GM12878 (cell line): ENCODE measurements around the gene TMEM176A. TPM values are rescaled to one million over a fixed set of nuclear protein-coding genes. Genes with fewer than 3 reads are reported as not detected.

Source experiments
- ATAC-seq: fragments of 200-7000 bp; cut with Tn5 transposase; 3 replicates; pipeline ENCODE4 v1.9.1; 2020; ENCODE audit warnings: mild to moderate bottlenecking, moderate library complexity
- BruUV-seq: library from RNA; stranded (reverse); fragments of 400-500 nt; replicated peaks from 2 replicates; lab custom pipeline; 2021; lab: Mats Ljungman, UMichigan
- CTCF ChIA-PET: fragments of 300-600 bp; sonication (Branson Sonifier 250); formaldehyde crosslinking; extraction: SDS; loops from one replicate; lab custom pipeline; 2021; ENCODE audit warnings: inconsistent platforms; lab: Yijun Ruan, JAX
- POLR2A ChIA-PET: fragments of 350-600 bp; formaldehyde crosslinking; extraction: SDS; loops from one replicate; lab custom pipeline; 2021; ENCODE audit warnings: inconsistent platforms; lab: Charles Lee
- RAD21 ChIA-PET: fragments of 300-600 bp; sonication (Branson Sonifier 250); formaldehyde crosslinking; loops from one replicate; lab custom pipeline; 2023; ENCODE audit warnings: antibody characterized with exemption; ENCODE audit not compliant: unreplicated experiment; lab: Charles Lee
- SMC1A ChIA-PET: fragments of 300-600 bp; sonication (Branson Sonifier 250); formaldehyde crosslinking; loops from one replicate; lab custom pipeline; 2023; ENCODE audit not compliant: unreplicated experiment, uncharacterized antibody; lab: Charles Lee
- DNase-seq: peaks from one replicate; pipeline ENCODE4 v3.0.0-alpha.2; 2011; ENCODE audit warnings: low read depth, low spot score
- FAIRE-seq: peaks from 3 replicates; lab custom pipeline; 2011; peaks lifted over from hg19 to GRCh38; lab: Jason Lieb, UNC
- H2AFZ ChIP-seq: 2 replicates; pipeline ENCODE4 v1.6.0; 2011; ENCODE audit warnings: low read depth, low read length, control low read depth; ENCODE audit not compliant: control insufficient read depth
- H3K27ac ChIP-seq: 2 replicates; pipeline ENCODE4 v1.5.1; 2011; ENCODE audit warnings: control low read depth; ENCODE audit not compliant: control insufficient read depth, insufficient read depth
- H3K27me3 ChIP-seq, 2 experiments: replicated peaks in 1 of 2; 2 replicates each; pipeline versions ENCODE4 v1.6.0 to v1.6.1; 2011; ENCODE audit warnings: low read length in 1 of 2; ENCODE audit not compliant: control insufficient read depth in 2 of 2, insufficient read depth in 2 of 2
- H3K36me3 ChIP-seq, 2 experiments: 2 replicates each; pipeline ENCODE4 v1.5.1; 2011; ENCODE audit warnings: low read length in 1 of 2; ENCODE audit not compliant: control insufficient read depth in 2 of 2, insufficient read depth in 2 of 2
- H3K4me1 ChIP-seq: 2 replicates; pipeline ENCODE4 v1.6.1; 2011; ENCODE audit warnings: mild to moderate bottlenecking, low read length, moderate library complexity, mixed read lengths; ENCODE audit not compliant: control insufficient read depth, insufficient read depth
- H3K4me2 ChIP-seq: 2 replicates; pipeline ENCODE4 v1.6.0; 2011; ENCODE audit warnings: control low read depth; ENCODE audit not compliant: control insufficient read depth, insufficient read depth
- H3K4me3 ChIP-seq: fragments of 200-600 bp; sonication (generic); 2 replicates; pipeline ENCODE4 v1.5.1; 2016
- H3K79me2 ChIP-seq: 2 replicates; pipeline ENCODE4 v1.6.0; 2011; ENCODE audit warnings: low read length; ENCODE audit not compliant: control insufficient read depth, insufficient read depth
- H3K9ac ChIP-seq: 2 replicates; pipeline ENCODE4 v1.8.0; 2011; ENCODE audit warnings: low read length, control low read depth, mixed read lengths; ENCODE audit not compliant: control insufficient read depth, insufficient read depth
- H3K9me3 ChIP-seq: replicated peaks from 3 replicates; pipeline ENCODE4 v1.5.1; 2011; ENCODE audit warnings: mild to moderate bottlenecking, low read length; ENCODE audit not compliant: control insufficient read depth, insufficient read depth
- H4K20me1 ChIP-seq: 2 replicates; pipeline ENCODE4 v1.6.0; 2011; ENCODE audit not compliant: control insufficient read depth, insufficient read depth
- ATF2 ChIP-seq: IDR thresholded peaks from 2 replicates; pipeline ENCODE4 v1.6.1; 2012; ENCODE audit warnings: low read length, inconsistent platforms
- ATF7 ChIP-seq: fragments of 450-650 bp; IDR thresholded peaks from 2 replicates; pipeline ENCODE4 v1.6.1; 2016; ENCODE audit warnings: low read depth, mild to moderate bottlenecking
- BCL11A ChIP-seq: IDR thresholded peaks from 2 replicates; pipeline ENCODE4 v1.6.1; 2011; ENCODE audit warnings: low read depth, low read length
- CTCF ChIP-seq, 3 experiments: IDR thresholded peaks in 2 of 3; conservative IDR thresholded peaks in 1 of 3; 2 replicates each; pipeline ENCODE4 v1.5.1; 2011; ENCODE audit warnings: low read depth in 3 of 3, low read length in 3 of 3, mild to moderate bottlenecking in 3 of 3, control low read depth in 2 of 3, moderate library complexity in 2 of 3, inconsistent platforms in 1 of 3, mixed read lengths in 1 of 3; ENCODE audit not compliant: control insufficient read depth in 2 of 3, insufficient read depth in 1 of 3; ENCODE audit errors: extremely low read depth in 1 of 3
- ELK1 ChIP-seq: IDR thresholded peaks from 2 replicates; pipeline ENCODE4 v1.6.1; 2012; ENCODE audit warnings: low read depth, low read length, improper control_type of control experiment
- FOXM1 ChIP-seq: IDR thresholded peaks from 2 replicates; pipeline ENCODE4 v1.6.1; 2012; ENCODE audit warnings: low read depth, mild to moderate bottlenecking, inconsistent platforms, low read length, moderate library complexity
- IKZF1 ChIP-seq: fragments of 450-650 bp; conservative IDR thresholded peaks from 2 replicates; pipeline ENCODE4 v1.6.1; 2017; ENCODE audit warnings: antibody characterized with exemption, mild to moderate bottlenecking
- NBN ChIP-seq: fragments of 450-650 bp; IDR thresholded peaks from 2 replicates; pipeline ENCODE4 v1.6.1; 2016
- NFIC ChIP-seq: IDR thresholded peaks from 2 replicates; pipeline ENCODE4 v1.6.1; 2012; ENCODE audit warnings: low read depth, mild to moderate bottlenecking, inconsistent platforms, low read length, moderate library complexity
- NFXL1 ChIP-seq: fragments of 450-650 bp; IDR thresholded peaks from 2 replicates; pipeline ENCODE4 v1.6.1; 2017; ENCODE audit warnings: antibody characterized with exemption, mild to moderate bottlenecking, borderline replicate concordance
- RAD21 ChIP-seq: IDR thresholded peaks from 2 replicates; pipeline ENCODE4 v1.6.1; 2011; ENCODE audit warnings: mild to moderate bottlenecking, low read depth, low read length, moderate library complexity; ENCODE audit not compliant: insufficient read depth
- RUNX3 ChIP-seq: IDR thresholded peaks from 2 replicates; pipeline ENCODE4 v1.6.1; 2012; ENCODE audit warnings: low read length, inconsistent platforms
- ZBTB40 ChIP-seq: fragments of 450-650 bp; IDR thresholded peaks from 2 replicates; pipeline ENCODE4 v1.6.1; 2016; ENCODE audit warnings: mild to moderate bottlenecking, moderate library complexity, borderline replicate concordance
- WGBS: methylation state at CpG from one replicate; pipeline ENCODE4 v1.1.6; 2016; ENCODE audit warnings: low lambda C conversion rate; ENCODE audit not compliant: insufficient replicate concordance, insufficient coverage; ENCODE audit errors: missing lambda C conversion rate; 5-methylcytosine and 5-hydroxymethylcytosine counted together
- in situ Hi-C: fragments of 300-500 bp; cut with MboI; formaldehyde crosslinking; loops from 9 replicates; pipeline ENCODE4 v1.14.3; 2018; ENCODE audit warnings: mixed read lengths
- intact Hi-C: fragments of 100-400 bp; cut with micrococcal nuclease; formaldehyde crosslinking; loops from one replicate; pipeline ENCODE4 v1.14.2; 2022; ENCODE audit not compliant: unreplicated experiment
- polyA plus RNA-seq, 11 experiments: library from polyadenylated mRNA; depleted of rRNA in 4 of 11; unstranded in 6 of 11; stranded (reverse) in 5 of 11; fragments of >200 nt; fragmentation: Nextera tagmentation in 4 of 11; fragmentation: Illumina TruSeq in 1 of 11; extraction: Ambion mirVana in 4 of 11; extraction: Trizol in 1 of 11; gene quantifications; 1 replicate in 1 of 11; 2 replicates in 10 of 11; pipeline versions ENCODE4 v1.2.1 to v1.2.3, GENCODE V29; 2011 to 2016; ENCODE audit warnings: inconsistent platforms in 2 of 11, missing spikeins in 2 of 11, low read depth in 1 of 11
- total RNA-seq, 4 experiments: library from RNA; depleted of rRNA in 3 of 4; stranded (reverse); fragments of >200 nt in 3 of 4; fragmentation: Illumina TruSeq in 1 of 4; extraction: Trizol in 1 of 4; gene quantifications; 2 replicates each; pipeline versions ENCODE4 v1.2.1 to v1.2.3, GENCODE V29; 2013 to 2021

Gene TMEM176A
- total and polyA plus RNA-seq, 10 of the 15 experiments (the other 5 are each of a cell fraction or from before 2014, with no cell fraction given), result not detected

- no peaks in the 10 kb centered on the region for H3K36me3 ChIP-seq
- no peaks in the 10 kb centered on the region for H3K9me3 ChIP-seq
- FAIRE-seq (peak; percentile 84), ATAC-seq (peak; percentile 83), DNase-seq (no peak)
- H3K27ac ChIP-seq, result peak overlapping the region; percentile 32
- CTCF ChIA-PET, result interaction anchor here (0.6 to 4.8 kb wide), 6 partner anchors 47 to 320 kb away, joined by 4 to 112 read pairs (median 5); partner anchors contain the start of gene GIMAP8
- H2AFZ ChIP-seq, result no peak overlapping the region
- POLR2A ChIA-PET, result interaction anchor here (1.0 kb wide), 1 partner anchor 303 kb away, joined by 3 read pairs; no protein-coding TSS in a partner anchor
- WGBS, result 22% methylated on average over 3 of the region's 3 CpGs
- no peak overlapping the region for H3K4me3 ChIP-seq
- H3K4me2 ChIP-seq, result 0 out of 2 replicates have a peak overlapping the region, but pooled peaks have one; percentile 38
- no TSS peak for BruUV-seq
- H3K79me2 ChIP-seq, result no peaks in the 10 kb centered on the region
- RAD21 ChIA-PET, result interaction anchor here (1.0 to 4.7 kb wide), 5 partner anchors 68 to 321 kb away, joined by 3 to 75 read pairs (median 13); partner anchors contain the start of genes GIMAP2 and GIMAP8
- H3K4me1 ChIP-seq, result peaks cover 29% of the 10 kb centered on the region
- in situ Hi-C loops (loop anchor here (5.0 kb wide), 1 partner anchor 307 kb away; no protein-coding TSS in a partner anchor), intact Hi-C loops (loop anchor here (1.0 to 5.0 kb wide), 3 partner anchors 68 to 122 kb away; partner anchors contain the start of gene GIMAP6)
- no peak overlapping the region for H3K9ac ChIP-seq
- SMC1A ChIA-PET, result interaction anchor here (0.9 to 5.1 kb wide), 12 partner anchors 15 to 352 kb away, joined by 3 to 115 read pairs (median 4); partner anchors contain the start of genes GIMAP1, GIMAP2 and GIMAP8
- no peaks in the 10 kb centered on the region for H3K27me3 ChIP-seq
- no peaks in the 10 kb centered on the region for H4K20me1 ChIP-seq
- TF ChIP-seq NBN (peak; percentile 45; the same call in 1 of the 2 replicates), NFXL1 (no peak), ATF2 (peak; percentile 71), RUNX3 (peak; percentile 86), NFIC (peak; percentile 85; the same call in 1 of the 2 replicates), FOXM1 (peak; percentile 90; the same call in 1 of the 2 replicates), RAD21 (peak; percentile 71), ELK1 (no peak), CTCF (IDR thresholded peaks at IDR 0.05 in 2 of 3, conservative IDR thresholded peaks at IDR 0.05 in 1 of 3; ENCODE audit: control insufficient read depth in 2 of 3, extremely low read depth in 1 of 3, insufficient read depth in 1 of 3, low read depth in 3 of 3, low read length in 3 of 3) (peak; percentile 45 to 56 (median 52); a peak in 5 of 6 replicates), ATF7 (peak; percentile 43; the same call in 1 of the 2 replicates), IKZF1 (peak; percentile 45; the same call in 1 of the 2 replicates), BCL11A (peak; percentile 61; the same call in 1 of the 2 replicates), ZBTB40 (no peak)
Measured at GRCh38 chr7:150753826-150754603, 46.6 kb upstream of the TMEM176A start.
